K562 (cell line): ENCODE results near the gene HSD11B1. TPM values are rescaled to one million over a fixed set of nuclear protein-coding genes. Genes with fewer than 3 reads are reported as not detected.

ENCODE experiments used
- BCOR ChIP-seq: fragments of 450-650 bp; IDR thresholded peaks from 2 replicates; pipeline ENCODE4 v1.6.1; 2016
- CBFB ChIP-seq: sonication (generic); formaldehyde crosslinking; IDR thresholded peaks from 2 replicates; pipeline ENCODE4 v1.4.0; 2020; ENCODE audit warnings: mild to moderate bottlenecking, missing genetic modification reagents
- GTF2E2 ChIP-seq: fragments of 200-800 bp; sonication (Bioruptor generic); IDR thresholded peaks from 2 replicates; pipeline ENCODE4 v1.6.1; 2016; ENCODE audit warnings: missing genetic modification characterization, missing compliant biosample characterization
- JUND ChIP-seq, 2 experiments: IDR thresholded peaks; 2 replicates in 1 of 2; 3 replicates in 1 of 2; pipeline ENCODE4 v1.6.1; 2011; ENCODE audit warnings: borderline replicate concordance in 2 of 2, low read depth in 2 of 2, low read length in 2 of 2, improper control_type of control experiment in 1 of 2, missing biosample characterization in 1 of 2, missing genetic modification characterization in 1 of 2, missing genetic modification reagents in 1 of 2
- KLF6 ChIP-seq: fragments of 250-450 bp; sonication (Bioruptor Pico); IDR thresholded peaks from 2 replicates; pipeline ENCODE4 v1.4.0; 2020; ENCODE audit warnings: mild to moderate bottlenecking, moderate library complexity, borderline replicate concordance
- MTF1 ChIP-seq: fragments of 250-450 bp; sonication (Bioruptor Pico); IDR thresholded peaks from 2 replicates; pipeline ENCODE4 v1.9.0; 2021; ENCODE audit warnings: moderate library complexity, mild to moderate bottlenecking, inconsistent platforms, borderline replicate concordance
- NR0B1 ChIP-seq: fragments of 450-650 bp; IDR thresholded peaks from one replicate; pipeline ENCODE4 v1.6.1; 2018; ENCODE audit warnings: mild to moderate bottlenecking, moderate library complexity; ENCODE audit not compliant: partially characterized antibody
- NR2C2 ChIP-seq, 2 experiments: fragments of 200-800 bp in 1 of 2; sonication (Bioruptor generic) in 1 of 2; sonication (generic) in 1 of 2; formaldehyde crosslinking in 1 of 2; IDR thresholded peaks; 2 replicates each; pipeline versions ENCODE4 v1.6.1 to v1.8.0; 2016 to 2022; ENCODE audit warnings: mild to moderate bottlenecking in 1 of 2, missing compliant biosample characterization in 1 of 2, missing genetic modification characterization in 1 of 2, missing genetic modification reagents in 1 of 2
- RHOXF2B ChIP-seq: fragments of 250-450 bp; sonication (Bioruptor Pico); conservative IDR thresholded peaks from 2 replicates; pipeline ENCODE4 v1.5.1; 2021
- SLC30A9 ChIP-seq: fragments of 250-450 bp; sonication (Bioruptor Pico); IDR thresholded peaks from 2 replicates; pipeline ENCODE4 v1.8.0; 2022; ENCODE audit warnings: mild to moderate bottlenecking, moderate library complexity
- SRSF1 ChIP-seq: fragments of 200-400 bp; formaldehyde crosslinking; IDR thresholded peaks from 2 replicates; pipeline ENCODE4 v1.6.1; 2017; ENCODE audit warnings: mild to moderate bottlenecking, low read depth, low read length, moderate library complexity
- TAF7 ChIP-seq: fragments of 450-650 bp; IDR thresholded peaks from 2 replicates; pipeline ENCODE4 v1.6.1; 2016; ENCODE audit warnings: missing genetic modification characterization, missing compliant biosample characterization
- TAL1 ChIP-seq: fragments of 450-650 bp; IDR thresholded peaks from 2 replicates; pipeline ENCODE4 v1.6.1; 2016; ENCODE audit warnings: mild to moderate bottlenecking
- TRIM28 ChIP-seq: fragments of 450-650 bp; IDR thresholded peaks from 2 replicates; pipeline ENCODE4 v1.6.1; 2017
- U2AF1 ChIP-seq: fragments of 200-400 bp; formaldehyde crosslinking; optimal IDR thresholded peaks from 2 replicates; pipeline ENCODE3; 2017; ENCODE audit warnings: mild to moderate bottlenecking, low read depth, low read length, moderate library complexity
- ZFP36 ChIP-seq: fragments of 150-350 bp; IDR thresholded peaks from 2 replicates; pipeline ENCODE4 v1.6.1; 2018; ENCODE audit warnings: low read length, low read depth; ENCODE audit not compliant: partially characterized antibody
- ZNF445 ChIP-seq: fragments of 250-450 bp; sonication (Bioruptor Pico); IDR thresholded peaks from 2 replicates; pipeline ENCODE4 v1.4.0; 2020; ENCODE audit warnings: low read depth, mild to moderate bottlenecking, moderate library complexity
- polyA plus RNA-seq, 8 experiments: library from polyadenylated mRNA; depleted of rRNA in 4 of 8; stranded (reverse) in 5 of 8; unstranded in 3 of 8; fragments of >200 nt; fragmentation: Nextera tagmentation in 2 of 8; fragmentation: Illumina TruSeq in 1 of 8; extraction: Ambion mirVana in 2 of 8; extraction: Trizol in 1 of 8; gene quantifications; 2 replicates each; pipeline versions ENCODE4 v1.2.1 to v1.2.3, GENCODE V29; 2011 to 2014; ENCODE audit warnings: inconsistent platforms in 1 of 8, missing spikeins in 1 of 8
- total RNA-seq, 7 experiments: library from RNA; depleted of rRNA in 6 of 7; stranded (reverse); fragments of >200 nt in 6 of 7; fragmentation: Illumina TruSeq in 2 of 7; extraction: Trizol in 2 of 7; gene quantifications; 2 replicates each; pipeline versions ENCODE4 v1.2.1 to v1.2.3, GENCODE V29; 2011 to 2021; ENCODE audit warnings: low replicate concordance in 1 of 7
- TF ChIP-seq, protein P1 (sequence below): fragments of 450-650 bp; IDR thresholded peaks from 2 replicates; pipeline ENCODE4 v1.6.1; 2017; ENCODE audit warnings: antibody characterized with exemption
- TF ChIP-seq, protein P2 (sequence below): sonication (generic); IDR thresholded peaks from 2 replicates; pipeline ENCODE4 v1.6.1; 2016
- TF ChIP-seq, protein P3 (sequence below), 2 experiments: fragments of 450-650 bp in 1 of 2; sonication (generic) in 1 of 2; formaldehyde crosslinking in 1 of 2; IDR thresholded peaks in 1 of 2; conservative IDR thresholded peaks in 1 of 2; 2 replicates each; pipeline versions ENCODE4 v1.6.1 to v1.8.1; 2016 to 2023; ENCODE audit warnings: mild to moderate bottlenecking in 2 of 2, moderate library complexity in 2 of 2, inconsistent platforms in 1 of 2, missing genetic modification reagents in 1 of 2

Gene HSD11B1
- total and polyA plus RNA-seq, 9 of the 15 experiments (the other 6 are each of a cell fraction or from before 2014, with no cell fraction given) = 0.04 to 0.16 TPM; not detected in 7

DNA sequence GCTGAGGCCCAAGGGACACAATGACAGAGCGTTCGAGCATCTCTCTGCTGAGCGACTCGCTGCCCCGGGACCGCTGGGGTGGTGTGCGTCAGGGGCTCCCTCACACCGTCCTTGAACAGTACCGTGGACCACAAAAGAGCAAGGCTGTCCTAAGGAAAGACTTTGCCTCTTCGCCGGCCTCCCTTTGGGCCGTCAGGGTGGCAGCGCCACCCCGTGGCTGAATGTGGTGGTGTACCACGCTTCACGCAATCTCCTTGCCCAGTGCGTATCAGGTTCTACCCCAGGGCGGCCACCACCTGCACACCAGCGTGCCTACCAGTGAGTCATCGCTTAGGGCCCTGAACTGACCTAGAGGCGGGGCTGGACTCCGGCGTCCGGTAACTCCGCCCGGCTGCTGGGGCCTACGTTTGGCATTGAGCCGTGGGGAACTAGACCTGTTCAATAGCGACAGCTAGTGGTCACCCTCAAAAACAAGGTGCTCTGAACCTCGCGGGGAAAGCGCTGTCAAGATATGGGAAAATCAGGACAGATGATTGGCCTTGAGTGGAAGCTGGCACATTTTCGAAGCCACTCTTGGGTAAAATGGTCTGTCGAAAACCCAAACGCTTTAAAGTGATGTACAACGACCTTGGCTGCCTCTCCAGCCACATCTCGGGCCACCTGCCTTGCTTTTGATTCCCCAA, 43.1 kb downstream of the HSD11B1 start (continued):
- no peak for TF ChIP-seq SRSF1
- TF ChIP-seq BCOR = 0 out of 2 replicates have a peak, but pooled peaks have one; percentile 36
- TF ChIP-seq NR2C2 (CRISPR knock-in tag; IDR thresholded peaks at IDR 0.05) = 0 out of 2 replicates have a peak, but pooled peaks have one; percentile 64
- TF ChIP-seq NR2C2 (tag; IDR thresholded peaks at IDR 0.05) = no peak
- TF ChIP-seq GTF2E2 (tag) = no peak
- TF ChIP-seq MTF1 (CRISPR knock-in tag) = no peak
- TF ChIP-seq TAF7 (tag) = no peak
- no peak for TF ChIP-seq ZFP36
- TF ChIP-seq NR0B1 = no peak
- peak; percentile 98 for TF ChIP-seq JUND (IDR thresholded peaks at IDR 0.05; ENCODE audit: borderline replicate concordance, low read depth, low read length)
- peak; percentile 97; the same call in 2 of the 3 replicates for TF ChIP-seq JUND (tag; IDR thresholded peaks at IDR 0.05; ENCODE audit: borderline replicate concordance, low read depth, low read length)
- peak; percentile 28; the same call in 1 of the 2 replicates for TF ChIP-seq TAL1
- no peak for TF ChIP-seq U2AF1
- TF ChIP-seq, protein P1, sequence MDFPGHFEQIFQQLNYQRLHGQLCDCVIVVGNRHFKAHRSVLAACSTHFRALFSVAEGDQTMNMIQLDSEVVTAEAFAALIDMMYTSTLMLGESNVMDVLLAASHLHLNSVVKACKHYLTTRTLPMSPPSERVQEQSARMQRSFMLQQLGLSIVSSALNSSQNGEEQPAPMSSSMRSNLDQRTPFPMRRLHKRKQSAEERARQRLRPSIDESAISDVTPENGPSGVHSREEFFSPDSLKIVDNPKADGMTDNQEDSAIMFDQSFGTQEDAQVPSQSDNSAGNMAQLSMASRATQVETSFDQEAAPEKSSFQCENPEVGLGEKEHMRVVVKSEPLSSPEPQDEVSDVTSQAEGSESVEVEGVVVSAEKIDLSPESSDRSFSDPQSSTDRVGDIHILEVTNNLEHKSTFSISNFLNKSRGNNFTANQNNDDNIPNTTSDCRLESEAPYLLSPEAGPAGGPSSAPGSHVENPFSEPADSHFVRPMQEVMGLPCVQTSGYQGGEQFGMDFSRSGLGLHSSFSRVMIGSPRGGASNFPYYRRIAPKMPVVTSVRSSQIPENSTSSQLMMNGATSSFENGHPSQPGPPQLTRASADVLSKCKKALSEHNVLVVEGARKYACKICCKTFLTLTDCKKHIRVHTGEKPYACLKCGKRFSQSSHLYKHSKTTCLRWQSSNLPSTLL = no peak
- no peak for TF ChIP-seq RHOXF2B (CRISPR knock-in tag)
- TF ChIP-seq ZNF445 (CRISPR knock-in tag) = no peak
- TF ChIP-seq TRIM28 = no peak; the same call in 1 of the 2 replicates
- TF ChIP-seq, protein P2, sequence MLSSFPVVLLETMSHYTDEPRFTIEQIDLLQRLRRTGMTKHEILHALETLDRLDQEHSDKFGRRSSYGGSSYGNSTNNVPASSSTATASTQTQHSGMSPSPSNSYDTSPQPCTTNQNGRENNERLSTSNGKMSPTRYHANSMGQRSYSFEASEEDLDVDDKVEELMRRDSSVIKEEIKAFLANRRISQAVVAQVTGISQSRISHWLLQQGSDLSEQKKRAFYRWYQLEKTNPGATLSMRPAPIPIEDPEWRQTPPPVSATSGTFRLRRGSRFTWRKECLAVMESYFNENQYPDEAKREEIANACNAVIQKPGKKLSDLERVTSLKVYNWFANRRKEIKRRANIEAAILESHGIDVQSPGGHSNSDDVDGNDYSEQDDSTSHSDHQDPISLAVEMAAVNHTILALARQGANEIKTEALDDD = 0 out of 2 replicates have a peak, but pooled peaks have one; percentile 46
- TF ChIP-seq, protein P3, sequence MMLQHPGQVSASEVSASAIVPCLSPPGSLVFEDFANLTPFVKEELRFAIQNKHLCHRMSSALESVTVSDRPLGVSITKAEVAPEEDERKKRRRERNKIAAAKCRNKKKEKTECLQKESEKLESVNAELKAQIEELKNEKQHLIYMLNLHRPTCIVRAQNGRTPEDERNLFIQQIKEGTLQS (IDR thresholded peaks at IDR 0.05) = peak; percentile 95
- TF ChIP-seq, protein P3 (CRISPR knock-in tag; conservative IDR thresholded peaks at IDR 0.05) = peak; percentile 97
- TF ChIP-seq KLF6 = no peak
- TF ChIP-seq CBFB (CRISPR knock-in tag) = 0 out of 2 replicates have a peak, but pooled peaks have one; percentile 75
- TF ChIP-seq SLC30A9 (CRISPR knock-in tag) = no peak
